Daoy (cell line): ENCODE measurements around the gene MICA. TPM values are rescaled to one million over a fixed set of nuclear protein-coding genes. Genes with fewer than 3 reads are reported as not detected.

Source experiments
- DNase-seq: peaks from one replicate; pipeline ENCODE4 v3.0.0-alpha.2; 2015; ENCODE audit warnings: low read depth
- total RNA-seq: library from RNA; depleted of rRNA; stranded (reverse); fragments of >200 nt; shearing (Covaris generic); gene quantifications from 2 replicates; pipeline ENCODE4 v1.2.3, GENCODE V29; 2014; rRNA removed

Gene MICA
- total RNA-seq, 1 experiment from 2014 or later = 44.1 TPM

DNA sequence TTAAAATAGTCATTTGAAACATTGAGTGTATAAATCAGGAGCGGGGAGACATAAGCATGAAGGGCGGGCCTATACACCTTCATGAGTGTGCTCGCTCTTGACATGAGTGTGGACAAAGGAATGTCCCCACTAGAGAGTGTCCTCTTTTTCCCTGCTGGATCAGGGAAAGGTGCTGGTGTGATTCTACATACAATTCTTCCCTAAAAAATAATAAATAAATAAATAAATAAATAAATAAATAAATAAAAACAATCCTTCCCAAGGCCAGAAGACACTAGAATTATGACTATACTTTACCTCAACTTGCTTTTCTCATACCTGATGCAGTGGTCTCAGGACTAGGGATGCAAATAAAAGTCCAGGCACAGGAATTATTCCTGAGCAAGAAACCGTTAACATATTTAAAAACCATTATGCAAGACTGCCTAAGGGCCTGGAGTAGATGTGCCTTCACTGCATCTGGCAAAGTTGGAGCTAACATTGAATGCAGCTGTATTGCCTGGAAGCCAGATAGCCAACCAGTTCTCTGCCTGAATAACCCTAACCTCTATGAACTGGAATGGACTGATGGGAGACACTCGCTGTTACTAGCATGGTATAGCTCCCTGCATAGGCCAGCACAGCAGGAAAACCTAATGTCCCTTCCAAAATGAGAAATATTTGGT, 57.1 kb downstream of the MICA start:
- DNase-seq = no peak

GRCh38 chr6:31462026-31462963, 58.9 kb downstream of the MICA start:
- no peak for DNase-seq

GRCh38 chr6:31462964-31463870, 59.8 kb downstream of the MICA start:
- peak; percentile 87 for DNase-seq

DNA sequence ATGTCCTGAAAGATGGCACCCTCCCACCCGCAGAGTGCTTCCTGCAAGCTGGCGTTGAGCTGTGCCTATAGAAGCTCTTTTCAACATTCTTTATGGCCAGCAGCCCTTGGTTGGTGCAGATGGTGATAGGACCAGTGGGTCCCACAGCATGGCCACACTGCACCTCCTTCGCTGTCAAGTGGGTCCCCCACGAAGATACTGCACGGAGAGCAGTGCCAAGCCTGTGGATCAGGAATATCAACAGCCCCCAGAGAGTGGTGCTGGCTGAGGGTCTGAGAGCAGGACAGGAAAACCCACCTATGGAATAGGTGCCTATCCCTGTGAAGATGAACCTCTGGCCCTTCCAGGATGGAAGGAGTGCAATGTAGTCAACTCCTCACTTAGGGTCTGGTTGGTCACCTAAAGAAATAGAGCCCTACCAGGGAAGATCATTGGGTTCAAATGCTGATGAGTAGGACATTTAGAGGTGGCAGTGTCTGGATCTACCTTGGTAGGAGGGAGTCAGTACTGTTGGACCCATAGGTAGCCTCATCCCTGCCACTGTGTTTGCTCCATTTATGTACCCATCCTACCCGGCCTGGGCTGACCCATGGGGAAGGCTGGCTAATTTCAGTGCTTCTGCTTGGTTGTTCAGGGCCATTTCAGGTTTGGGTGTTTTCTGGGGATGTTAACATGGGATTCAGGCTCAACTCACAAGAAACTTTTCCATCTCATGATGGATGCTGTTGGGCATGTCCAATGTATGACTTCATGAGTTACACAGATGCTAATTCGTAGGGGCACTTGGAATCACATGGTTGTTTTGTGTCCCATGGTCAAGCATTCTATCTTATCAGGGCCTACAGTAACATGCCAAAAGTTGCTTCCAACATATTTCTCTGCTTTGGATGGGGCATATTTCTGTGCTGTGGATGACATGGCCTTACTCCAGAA, 61.1 kb downstream of the MICA start:
- no peak for DNase-seq

Other genes with a start within 250 kb of the MICA start
- 41.5 and 42.0 TPM in 2 replicates for gene CCHCR1, start 245.8 kb upstream of the MICA start, total RNA-seq
- gene TCF19, start 245.0 kb upstream of the MICA start, total RNA-seq = 47.5 and 48.2 TPM in 2 replicates
- gene POU5F1, start 232.9 kb upstream of the MICA start, total RNA-seq = 5.6 and 12.2 TPM in 2 replicates
- gene HLA-C, start 131.5 kb upstream of the MICA start, total RNA-seq = 431 and 475 TPM in 2 replicates
- 415 and 797 TPM in 2 replicates for gene HLA-B, start 46.4 kb upstream of the MICA start, total RNA-seq
- 24.9 and 27.3 TPM in 2 replicates for gene MICB, start 94.5 kb downstream of the MICA start, total RNA-seq
- gene MCCD1, start 125.4 kb downstream of the MICA start, total RNA-seq = not detected in 2 replicates
- 678 and 762 TPM in 2 replicates for gene DDX39B, start 138.4 kb downstream of the MICA start, total RNA-seq
- gene ATP6V1G2, start 143.0 kb downstream of the MICA start, total RNA-seq = 1.5 TPM in 1 of 2 replicates, not detected in the other
- 16.2 and 21.5 TPM in 2 replicates for gene NFKBIL1, start 144.0 kb downstream of the MICA start, total RNA-seq
- 0.11 TPM in 1 of 2 replicates, not detected in the other for gene LTA, start 168.7 kb downstream of the MICA start, total RNA-seq
- 1.4 and 4.0 TPM in 2 replicates for gene TNF, start 172.0 kb downstream of the MICA start, total RNA-seq
- 2.1 TPM in 1 of 2 replicates, not detected in the other for gene LTB, start 178.8 kb downstream of the MICA start, total RNA-seq
- 0.09 and 3.5 TPM in 2 replicates for gene LST1, start 182.7 kb downstream of the MICA start, total RNA-seq
- not detected in 2 replicates for gene NCR3, start 189.4 kb downstream of the MICA start, total RNA-seq
- gene AIF1, start 211.6 kb downstream of the MICA start, total RNA-seq = not detected in 2 replicates
- gene PRRC2A, start 217.1 kb downstream of the MICA start, total RNA-seq = 50.1 and 51.9 TPM in 2 replicates
- 256 and 287 TPM in 2 replicates for gene BAG6, start 249.1 kb downstream of the MICA start, total RNA-seq